Right lobe of liver (tissue), 4 donors: Measurements from ENCODE around the gene LYPD6.

Source experiments
- POLR2A ChIP-seq: fragments of 450-650 bp; IDR thresholded peaks from one replicate; pipeline ENCODE4 v1.6.1; 2017; ENCODE audit warnings: antibody characterized with exemption, mild to moderate bottlenecking
- TF ChIP-seq, protein P1 (sequence below), 4 donors: fragments of 200-600 bp in 3 of 4; fragments of 450-650 bp in 1 of 4; IDR thresholded peaks; one replicate each; pipeline versions ENCODE4 v1.5.1 to v1.8.0; 2016 to 2022; ENCODE audit warnings: antibody characterized with exemption in 4 of 4, mild to moderate bottlenecking in 2 of 4
- donor health status: DM: no; HTN: no; CAD: no.
- donor health status: DM: no; HTN: no; CAD: no.
- donor health status: DM: no; HTN: yes; CAD: no.

DNA sequence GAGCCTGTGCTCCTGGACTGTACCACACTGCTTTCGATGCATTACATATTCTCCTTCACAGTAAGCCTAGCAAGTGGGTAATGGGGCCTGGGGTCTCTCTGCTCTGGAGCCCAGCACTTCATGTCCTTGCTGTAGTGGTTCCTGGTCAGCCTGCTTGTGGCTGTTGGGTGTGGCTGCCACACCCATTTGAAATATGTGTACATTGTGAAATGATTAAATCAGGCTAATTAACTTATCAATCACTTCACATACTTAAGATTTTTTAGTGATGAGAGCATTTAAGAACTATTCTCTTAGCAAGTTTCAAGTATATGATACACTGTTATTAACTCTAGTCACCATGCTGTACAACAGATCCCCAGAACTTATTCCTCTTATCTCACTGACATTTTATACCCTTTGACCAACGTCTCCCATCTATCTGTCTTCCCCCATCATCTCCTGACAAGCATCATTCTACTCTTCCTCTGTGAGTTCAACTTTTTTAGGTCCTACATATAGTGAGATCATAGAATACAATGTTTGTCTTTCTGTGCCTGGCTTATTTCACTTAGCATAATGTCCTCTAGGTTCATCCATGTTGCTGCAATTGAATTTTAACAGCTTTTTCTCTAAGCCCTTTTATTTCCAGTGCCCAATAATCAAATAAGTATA lies 92.1 kb downstream of the LYPD6 start:
- TF ChIP-seq POLR2A, result no peak
- TF ChIP-seq, protein P1, sequence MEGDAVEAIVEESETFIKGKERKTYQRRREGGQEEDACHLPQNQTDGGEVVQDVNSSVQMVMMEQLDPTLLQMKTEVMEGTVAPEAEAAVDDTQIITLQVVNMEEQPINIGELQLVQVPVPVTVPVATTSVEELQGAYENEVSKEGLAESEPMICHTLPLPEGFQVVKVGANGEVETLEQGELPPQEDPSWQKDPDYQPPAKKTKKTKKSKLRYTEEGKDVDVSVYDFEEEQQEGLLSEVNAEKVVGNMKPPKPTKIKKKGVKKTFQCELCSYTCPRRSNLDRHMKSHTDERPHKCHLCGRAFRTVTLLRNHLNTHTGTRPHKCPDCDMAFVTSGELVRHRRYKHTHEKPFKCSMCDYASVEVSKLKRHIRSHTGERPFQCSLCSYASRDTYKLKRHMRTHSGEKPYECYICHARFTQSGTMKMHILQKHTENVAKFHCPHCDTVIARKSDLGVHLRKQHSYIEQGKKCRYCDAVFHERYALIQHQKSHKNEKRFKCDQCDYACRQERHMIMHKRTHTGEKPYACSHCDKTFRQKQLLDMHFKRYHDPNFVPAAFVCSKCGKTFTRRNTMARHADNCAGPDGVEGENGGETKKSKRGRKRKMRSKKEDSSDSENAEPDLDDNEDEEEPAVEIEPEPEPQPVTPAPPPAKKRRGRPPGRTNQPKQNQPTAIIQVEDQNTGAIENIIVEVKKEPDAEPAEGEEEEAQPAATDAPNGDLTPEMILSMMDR (IDR thresholded peaks at IDR 0.05), result no peak
